ENCODE results near the gene SMO.
"Not testable (repeated sequence)": the region's sequence is repeated elsewhere in the genome, so short reads cannot be mapped to it uniquely, and the experiment has no call there.

SMO gene

GRCh38 chr7:129231666-129232065, 43.2 kb downstream of the SMO start:
- DNase-seq (ENCODE audit: low spot score): no peak

GRCh38 chr7:129238546-129238945, 50.1 kb downstream of the SMO start:
- DNase-seq (ENCODE audit: low spot score): no peak

GRCh38 chr7:129240119-129240820, 51.8 kb downstream of the SMO start:
- no peak for DNase-seq (ENCODE audit: low spot score)

GRCh38 chr7:129244220-129244619, 55.8 kb downstream of the SMO start:
- DNase-seq (ENCODE audit: low spot score): no peak

GRCh38 chr7:129245533-129245932, 57.1 kb downstream of the SMO start:
- no peak for DNase-seq (ENCODE audit: low spot score)

- no peak for DNase-seq (ENCODE audit: low spot score)
Observed at GRCh38 chr7:129247087-129247486, 58.7 kb downstream of the SMO start.

- no peak for DNase-seq (ENCODE audit: low spot score)
Observed at GRCh38 chr7:129252128-129252527, 63.7 kb downstream of the SMO start.

GRCh38 chr7:129252603-129253002, 64.2 kb downstream of the SMO start:
- DNase-seq (ENCODE audit: low spot score): not testable (repeated sequence)

- no peak for DNase-seq (ENCODE audit: low spot score)
Observed at GRCh38 chr7:129255800-129256199, 67.4 kb downstream of the SMO start.

GRCh38 chr7:129256221-129256620, 67.8 kb downstream of the SMO start:
- no peak for DNase-seq (ENCODE audit: low spot score)

- no peak for DNase-seq (ENCODE audit: low spot score)
Observed at GRCh38 chr7:129257168-129257567, 68.7 kb downstream of the SMO start.

GRCh38 chr7:129258649-129259389, 70.4 kb downstream of the SMO start:
- DNase-seq (ENCODE audit: low spot score): no peak

GRCh38 chr7:129262324-129262723, 73.9 kb downstream of the SMO start:
- no peak for DNase-seq (ENCODE audit: low spot score)

Small RNA genes within 50 kb of the gene (small RNA-seq; reads per million reads assigned to genes)
- 0 to 0.49 reads per million in 2 experiments for gene RNY1P11
